ENCODE measurements around the gene GASK1B. TPM values are rescaled to one million over a fixed set of nuclear protein-coding genes. Genes with fewer than 3 reads are reported as not detected.

Gene GASK1B
- polyA plus RNA-seq, 1 donor (not counting 4 experiments of a cell fraction or from before 2014, with no cell fraction given): 2.1 TPM

DNA sequence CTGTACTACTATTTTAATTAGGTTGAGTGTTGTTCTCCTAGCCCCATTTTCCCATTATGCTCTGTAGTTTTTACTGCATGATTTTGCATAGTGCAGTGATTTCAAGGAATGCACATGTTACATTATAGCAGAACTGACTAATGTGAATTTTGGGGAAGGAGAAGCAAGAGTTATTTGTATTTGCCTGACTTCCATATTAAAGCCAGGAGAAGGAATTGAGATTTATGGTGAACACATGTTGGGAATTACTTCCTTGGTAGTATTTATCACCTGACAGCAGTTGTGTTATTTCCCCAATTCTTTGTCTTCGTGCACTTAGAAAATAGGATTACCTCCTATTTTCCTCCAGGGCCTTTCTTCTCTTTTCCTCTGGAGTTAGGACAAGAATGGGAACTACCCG, 40.6 kb upstream of the GASK1B start:
- FAIRE-seq (no peak), DNase-seq (ENCODE audit: low read depth, low spot score) (no peak)
- dilution Hi-C loops (cut with MboI; ENCODE audit: extremely low pct_ligation_motif_present, low sequenced_read_pairs): no loop called here
- no peaks in the 10 kb centered on the region for H4K20me1 ChIP-seq (ENCODE audit: control insufficient read depth, extremely low read depth, insufficient read depth, low read length)
- no peaks in the 10 kb centered on the region for H3K9me3 ChIP-seq (ENCODE audit: control insufficient read depth, low read depth, low read length)
- no peaks in the 10 kb centered on the region for H3K27me3 ChIP-seq (ENCODE audit: control insufficient read depth, extremely low read depth, insufficient read depth, low read length)
- peaks cover 10% of the 10 kb centered on the region for H3K4me1 ChIP-seq (ENCODE audit: control insufficient read depth, extremely low read depth, insufficient read depth, low read length)
- H3K9ac ChIP-seq (ENCODE audit: control insufficient read depth, extremely low read depth, insufficient read depth, low read length): no peak overlapping the region
- no peak overlapping the region for H2AFZ ChIP-seq (ENCODE audit: control insufficient read depth, low read length)
- H3K4me2 ChIP-seq (ENCODE audit: control insufficient read depth, extremely low read depth, insufficient read depth, low read depth, low read length): no peak overlapping the region
- H3K4me3 ChIP-seq (ENCODE audit: control insufficient read depth in 2 of 3, extremely low read depth in 1 of 3, insufficient read depth in 2 of 3, low read depth in 1 of 3, low read length in 3 of 3): no peak overlapping the region
- no peak overlapping the region for H3K27ac ChIP-seq (ENCODE audit: control insufficient read depth, insufficient read depth, low read length)
- H3K36me3 ChIP-seq (ENCODE audit: control insufficient read depth in 2 of 2, extremely low read depth in 1 of 2, insufficient read depth in 2 of 2, low read length in 2 of 2): no peaks in the 10 kb centered on the region
- H3K79me2 ChIP-seq (ENCODE audit: control insufficient read depth, insufficient read depth, low read length): no peaks in the 10 kb centered on the region
- TF ChIP-seq EZH2 (IDR thresholded peaks at IDR 0.05; ENCODE audit: low read length): no peak
- TF ChIP-seq, protein P1, sequence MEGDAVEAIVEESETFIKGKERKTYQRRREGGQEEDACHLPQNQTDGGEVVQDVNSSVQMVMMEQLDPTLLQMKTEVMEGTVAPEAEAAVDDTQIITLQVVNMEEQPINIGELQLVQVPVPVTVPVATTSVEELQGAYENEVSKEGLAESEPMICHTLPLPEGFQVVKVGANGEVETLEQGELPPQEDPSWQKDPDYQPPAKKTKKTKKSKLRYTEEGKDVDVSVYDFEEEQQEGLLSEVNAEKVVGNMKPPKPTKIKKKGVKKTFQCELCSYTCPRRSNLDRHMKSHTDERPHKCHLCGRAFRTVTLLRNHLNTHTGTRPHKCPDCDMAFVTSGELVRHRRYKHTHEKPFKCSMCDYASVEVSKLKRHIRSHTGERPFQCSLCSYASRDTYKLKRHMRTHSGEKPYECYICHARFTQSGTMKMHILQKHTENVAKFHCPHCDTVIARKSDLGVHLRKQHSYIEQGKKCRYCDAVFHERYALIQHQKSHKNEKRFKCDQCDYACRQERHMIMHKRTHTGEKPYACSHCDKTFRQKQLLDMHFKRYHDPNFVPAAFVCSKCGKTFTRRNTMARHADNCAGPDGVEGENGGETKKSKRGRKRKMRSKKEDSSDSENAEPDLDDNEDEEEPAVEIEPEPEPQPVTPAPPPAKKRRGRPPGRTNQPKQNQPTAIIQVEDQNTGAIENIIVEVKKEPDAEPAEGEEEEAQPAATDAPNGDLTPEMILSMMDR (optimal IDR thresholded peaks at IDR 0.05 in 1 of 3, IDR thresholded peaks at IDR 0.05 in 1 of 3, conservative IDR thresholded peaks at IDR 0.05 in 1 of 3; ENCODE audit: extremely low read depth in 1 of 3, insufficient read depth in 2 of 3, low read length in 3 of 3): no peak
- H3K9me1 ChIP-seq (ENCODE audit: control insufficient read depth, extremely low read depth, insufficient read depth, low read length): no peaks in the 10 kb centered on the region

DNA sequence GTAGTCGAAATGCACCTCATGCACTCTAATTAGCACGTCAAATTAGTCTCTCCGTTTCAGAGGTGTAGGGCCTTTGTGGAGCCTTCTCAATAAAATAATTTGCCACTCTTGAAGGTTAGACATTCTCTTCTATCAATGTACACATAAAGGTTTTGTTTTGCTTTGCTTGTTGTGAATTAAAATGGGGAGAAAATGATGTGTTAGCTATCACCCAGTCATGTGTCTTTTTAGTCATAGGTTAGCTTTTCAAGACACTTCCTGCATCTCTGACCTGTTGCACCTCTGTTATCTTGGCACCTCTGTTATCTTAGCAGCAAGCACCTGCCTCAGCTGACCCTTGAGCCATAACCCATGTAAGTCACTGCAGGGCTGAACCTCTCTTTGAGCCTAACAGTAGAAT, 38.4 kb upstream of the GASK1B start:
- H3K27ac ChIP-seq (ENCODE audit: control insufficient read depth, insufficient read depth, low read length): peak overlapping the region; percentile 68
- H3K79me2 ChIP-seq (ENCODE audit: control insufficient read depth, insufficient read depth, low read length): no peaks in the 10 kb centered on the region

More for the DNA sequence above, 38.4 kb upstream of the GASK1B start:
- Histone ChIP-seq H2AFZ (ENCODE audit: control insufficient read depth, low read length) (peak overlapping the region; percentile 67), H3K9me1 (ENCODE audit: control insufficient read depth, extremely low read depth, insufficient read depth, low read length) (no peaks in the 10 kb centered on the region), H3K4me1 (ENCODE audit: control insufficient read depth, extremely low read depth, insufficient read depth, low read length) (peaks cover 10% of the 10 kb centered on the region), H3K9me3 (ENCODE audit: control insufficient read depth, low read depth, low read length) (no peaks in the 10 kb centered on the region), H4K20me1 (ENCODE audit: control insufficient read depth, extremely low read depth, insufficient read depth, low read length) (no peaks in the 10 kb centered on the region), H3K4me3 (ENCODE audit: control insufficient read depth in 2 of 3, extremely low read depth in 1 of 3, insufficient read depth in 2 of 3, low read depth in 1 of 3, low read length in 3 of 3) (peak overlapping the region; percentile 29 to 80 (median 79)), H3K27me3 (ENCODE audit: control insufficient read depth, extremely low read depth, insufficient read depth, low read length) (no peaks in the 10 kb centered on the region), H3K4me2 (ENCODE audit: control insufficient read depth, extremely low read depth, insufficient read depth, low read depth, low read length) (peak overlapping the region; percentile 82), H3K9ac (ENCODE audit: control insufficient read depth, extremely low read depth, insufficient read depth, low read length) (peak overlapping the region; percentile 81), H3K36me3 (ENCODE audit: control insufficient read depth in 2 of 2, extremely low read depth in 1 of 2, insufficient read depth in 2 of 2, low read length in 2 of 2) (no peaks in the 10 kb centered on the region)
- FAIRE-seq: no peak
- DNase-seq (ENCODE audit: low read depth, low spot score): no peak
- dilution Hi-C loops (cut with MboI; ENCODE audit: extremely low pct_ligation_motif_present, low sequenced_read_pairs): no loop called here
- no peak for TF ChIP-seq EZH2 (IDR thresholded peaks at IDR 0.05; ENCODE audit: low read length)
- TF ChIP-seq, protein P1 (optimal IDR thresholded peaks at IDR 0.05 in 1 of 3, IDR thresholded peaks at IDR 0.05 in 1 of 3, conservative IDR thresholded peaks at IDR 0.05 in 1 of 3; ENCODE audit: extremely low read depth in 1 of 3, insufficient read depth in 2 of 3, low read length in 3 of 3): no peak
